GM21576 (cell line): ENCODE measurements around the gene TERT.

Experiments
- ATAC-seq: cut with Tn5 transposase; IDR thresholded peaks from one replicate; pipeline ENCODE4 v1.9.1; 2021; ENCODE audit warnings: mild to moderate bottlenecking, moderate library complexity; ENCODE audit not compliant: unreplicated experiment

The TERT gene

DNA sequence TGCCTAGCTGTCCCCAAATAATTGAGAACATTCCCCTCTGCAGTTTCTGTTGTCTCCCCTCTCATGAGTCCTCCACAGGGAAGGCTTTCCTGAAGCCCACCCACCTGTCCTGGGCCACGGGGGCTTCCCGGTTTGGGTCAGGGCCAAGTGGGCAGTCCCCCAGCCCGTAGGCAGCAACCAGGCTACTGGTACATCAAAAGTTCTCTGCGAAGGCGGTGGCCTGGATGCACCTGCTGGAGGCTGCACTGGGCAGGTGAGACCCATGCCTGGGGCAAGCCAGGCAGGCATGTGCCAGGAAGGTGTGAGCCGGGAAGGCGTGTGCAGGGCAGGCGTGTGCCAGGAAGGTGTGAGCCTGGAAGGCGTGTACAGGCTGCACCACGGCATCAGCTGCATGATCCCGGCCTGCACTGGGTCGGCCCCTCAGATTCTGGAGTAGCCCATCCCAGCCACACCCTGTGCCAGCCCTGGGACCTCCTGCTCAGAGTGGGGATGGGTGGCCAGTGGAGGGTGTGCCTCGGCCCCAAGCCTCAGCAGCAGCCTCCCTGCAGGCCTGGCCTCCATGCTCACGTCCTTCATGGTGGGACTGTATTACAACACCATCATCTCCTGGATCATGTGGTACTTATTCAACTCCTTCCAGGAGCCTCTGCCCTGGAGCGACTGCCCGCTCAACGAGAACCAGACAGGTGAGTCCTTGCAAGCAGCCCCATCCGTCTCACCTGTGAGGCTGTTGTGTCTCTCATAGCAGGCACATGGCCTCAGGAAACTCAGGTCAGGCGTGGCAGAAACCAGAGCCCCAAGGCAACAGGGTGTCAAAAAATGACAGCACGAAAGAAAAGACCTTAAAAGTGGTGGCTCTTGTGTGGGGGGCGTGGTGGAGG, 84.7 kb downstream of the TERT start:
- ATAC-seq: no peak

DNA sequence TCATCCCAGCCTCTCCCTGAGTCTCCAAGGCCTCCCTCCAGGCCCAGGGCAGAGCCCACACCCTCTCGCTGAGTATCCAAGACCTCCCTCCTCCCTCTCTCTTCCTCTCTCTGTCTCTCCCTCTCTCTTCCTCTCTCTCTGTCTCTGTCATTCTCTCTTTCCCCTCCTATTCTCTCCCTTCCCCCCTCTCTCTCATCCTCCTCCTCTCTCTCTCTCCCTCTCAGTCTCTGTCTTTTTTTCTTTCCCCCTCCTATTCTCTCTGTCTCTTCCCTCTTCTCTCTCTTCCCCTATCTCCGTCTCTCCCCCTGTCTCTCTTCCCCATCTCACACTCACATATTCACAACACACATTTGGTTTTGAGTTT, 85.4 kb downstream of the TERT start:
- no peak for ATAC-seq

DNA sequence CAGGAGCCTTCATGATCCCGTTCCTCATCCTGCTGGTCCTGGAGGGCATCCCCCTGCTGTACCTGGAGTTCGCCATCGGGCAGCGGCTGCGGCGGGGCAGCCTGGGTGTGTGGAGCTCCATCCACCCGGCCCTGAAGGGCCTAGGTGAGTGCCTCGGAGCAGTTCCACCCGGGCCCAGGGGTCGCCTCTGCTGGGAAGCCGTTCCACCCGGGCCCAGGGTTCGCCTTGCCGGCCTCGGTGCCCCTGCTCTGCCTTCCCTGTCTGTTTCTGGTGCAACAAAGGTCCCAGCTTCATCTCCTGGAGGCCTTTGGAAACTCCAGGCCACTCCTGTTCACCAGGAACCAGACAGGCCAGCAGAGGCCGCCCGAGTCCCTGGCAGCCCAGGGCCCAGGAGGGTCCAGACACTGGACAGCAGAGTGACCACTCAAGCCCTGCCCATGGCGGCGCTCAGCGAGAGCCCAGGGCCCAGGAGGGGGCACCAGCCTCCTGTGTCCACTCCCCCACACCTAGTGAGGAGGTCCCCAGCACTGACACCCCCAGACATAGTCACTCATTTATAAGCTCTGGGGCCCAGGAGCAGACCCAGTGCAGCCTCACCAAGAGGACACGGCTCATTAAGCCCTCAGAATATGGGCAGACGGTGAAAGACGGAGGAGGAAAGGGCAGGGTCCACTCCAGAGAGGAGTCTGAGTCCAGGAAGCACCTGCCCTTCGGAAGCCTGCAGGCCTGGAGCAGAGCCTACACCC, 86.0 kb downstream of the TERT start:
- no peak for ATAC-seq

DNA sequence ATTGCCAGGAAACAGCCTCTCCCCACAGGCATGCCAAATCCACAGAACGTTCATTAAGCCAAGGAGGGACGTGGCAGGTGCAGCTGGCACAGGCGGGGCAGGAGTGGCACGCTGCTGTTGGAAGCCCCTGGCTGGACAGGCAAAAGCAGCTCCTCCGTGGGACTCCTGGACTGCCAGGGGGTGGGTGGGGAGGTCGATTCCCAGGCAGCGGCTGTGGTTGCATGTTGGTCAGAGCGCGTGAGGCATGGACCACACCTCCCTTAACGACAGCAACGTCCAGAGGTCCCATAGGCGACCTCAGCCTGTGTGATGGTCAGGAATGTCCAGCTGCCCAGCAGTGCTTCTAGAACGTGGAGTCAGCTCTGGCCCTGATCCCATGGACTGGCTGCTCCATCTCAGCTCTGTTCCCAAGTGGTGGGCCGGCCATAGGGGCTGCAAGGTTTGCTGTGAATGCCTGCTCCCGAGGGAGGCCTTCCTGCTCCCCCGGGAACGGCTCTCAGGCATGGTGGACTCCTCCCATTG, 86.6 kb downstream of the TERT start:
- no peak for ATAC-seq

DNA sequence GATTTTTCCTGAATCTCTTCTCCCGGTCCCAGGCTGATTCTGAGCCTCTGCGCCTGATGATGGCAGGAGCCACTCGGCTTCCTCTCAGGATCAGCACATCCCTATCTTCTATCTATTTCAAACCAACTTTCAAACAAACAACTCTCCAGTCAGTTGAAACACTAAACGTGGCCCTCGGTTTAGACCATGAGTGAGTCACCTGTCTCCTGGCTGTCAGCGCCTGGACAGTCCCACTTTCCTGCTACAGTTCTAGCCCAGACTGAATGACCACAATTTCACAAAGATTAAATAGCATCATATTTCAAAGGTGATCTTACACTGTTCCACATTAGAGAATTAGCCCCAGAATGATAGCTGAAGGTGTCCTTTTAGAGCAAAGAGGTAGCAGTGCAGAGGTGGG, 87.3 kb downstream of the TERT start:
- ATAC-seq: no peak

DNA sequence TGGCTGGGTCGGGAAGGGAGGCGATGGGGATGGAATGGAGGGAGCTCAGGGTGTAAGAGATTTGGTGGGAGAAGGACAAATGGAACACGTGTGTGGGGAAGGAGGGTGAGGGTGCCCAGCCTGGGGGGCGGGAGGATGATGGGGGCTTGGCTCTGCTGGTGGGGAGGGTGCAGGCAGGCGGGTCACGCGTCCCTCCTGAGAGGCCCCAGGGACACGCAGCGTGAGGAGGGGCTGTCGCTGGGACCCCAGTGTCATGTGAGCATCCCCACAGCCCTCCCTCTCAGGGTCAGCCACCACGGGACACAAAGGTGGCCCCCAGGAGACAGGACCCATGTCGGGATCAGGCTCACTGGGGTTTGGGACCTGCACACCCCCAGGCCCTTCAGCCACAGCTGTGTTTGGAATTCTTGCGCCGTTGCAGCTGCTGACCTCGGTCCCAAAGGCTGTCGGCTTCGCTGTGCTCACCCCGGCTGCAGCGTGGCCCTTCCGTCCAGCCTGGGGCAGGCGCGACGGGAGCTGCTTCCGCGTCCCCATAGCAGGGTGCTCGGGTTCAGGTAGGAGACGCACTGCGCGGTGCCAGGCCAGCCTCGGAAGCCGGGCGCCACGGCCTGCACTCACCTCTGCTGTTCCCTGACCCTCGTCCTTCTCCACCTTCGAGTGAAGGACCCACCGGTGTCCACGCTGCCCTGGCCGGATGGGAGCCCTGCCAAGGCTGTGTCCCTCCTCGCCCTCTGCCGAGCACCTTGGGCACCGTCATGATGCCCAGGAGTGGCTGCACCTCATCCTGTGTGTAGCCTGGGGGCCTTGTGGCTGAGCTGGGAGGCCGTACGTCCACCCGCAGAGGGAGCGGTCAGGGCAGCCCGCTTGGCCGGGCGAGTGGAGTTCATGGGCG, 88.1 kb downstream of the TERT start:
- ATAC-seq: no peak

DNA sequence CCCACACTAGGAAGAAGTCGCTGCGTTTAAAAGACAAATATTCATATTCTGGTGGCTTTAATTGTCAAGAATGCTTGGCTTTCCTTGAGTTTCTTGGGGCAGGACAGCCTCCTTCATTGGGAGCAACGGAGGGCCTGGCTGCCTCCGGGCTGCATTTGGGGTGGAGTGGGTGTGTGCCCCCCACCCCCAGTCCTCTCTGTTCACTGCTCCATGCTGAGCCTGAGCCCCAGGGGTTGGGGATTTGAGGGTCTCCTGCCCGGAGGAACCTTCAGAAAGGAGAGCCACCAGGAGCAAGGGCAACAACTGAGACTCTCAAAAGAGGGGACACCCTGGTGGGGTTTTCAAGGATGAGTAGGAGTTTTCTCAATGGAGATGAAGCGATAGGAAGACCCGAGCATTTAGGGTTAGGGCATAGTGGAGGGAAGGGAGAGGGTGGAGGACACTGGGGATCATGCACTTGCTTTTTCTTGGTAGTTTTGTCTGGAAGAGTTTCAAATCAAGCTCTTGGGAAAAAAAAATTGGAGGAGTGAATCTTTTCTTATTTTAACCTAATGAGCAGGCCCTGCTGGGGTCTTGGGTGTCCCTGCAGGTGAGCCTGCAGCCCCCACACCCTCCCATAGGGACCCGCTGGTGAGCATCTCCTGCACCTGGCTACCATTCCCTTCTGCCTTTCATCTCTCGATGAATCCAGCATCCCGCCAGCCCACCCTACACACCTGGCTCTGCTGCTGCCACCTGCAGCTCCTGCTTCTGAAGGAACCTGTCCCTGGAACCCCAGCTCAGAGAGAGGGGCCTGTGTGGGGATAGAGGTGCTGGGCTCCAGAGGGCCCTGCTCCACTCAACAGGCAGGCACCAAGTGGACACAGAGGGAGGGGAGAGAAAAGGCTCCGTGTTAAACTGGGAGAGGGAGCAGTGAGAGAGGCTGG, 89.3 kb downstream of the TERT start:
- ATAC-seq: no peak

DNA sequence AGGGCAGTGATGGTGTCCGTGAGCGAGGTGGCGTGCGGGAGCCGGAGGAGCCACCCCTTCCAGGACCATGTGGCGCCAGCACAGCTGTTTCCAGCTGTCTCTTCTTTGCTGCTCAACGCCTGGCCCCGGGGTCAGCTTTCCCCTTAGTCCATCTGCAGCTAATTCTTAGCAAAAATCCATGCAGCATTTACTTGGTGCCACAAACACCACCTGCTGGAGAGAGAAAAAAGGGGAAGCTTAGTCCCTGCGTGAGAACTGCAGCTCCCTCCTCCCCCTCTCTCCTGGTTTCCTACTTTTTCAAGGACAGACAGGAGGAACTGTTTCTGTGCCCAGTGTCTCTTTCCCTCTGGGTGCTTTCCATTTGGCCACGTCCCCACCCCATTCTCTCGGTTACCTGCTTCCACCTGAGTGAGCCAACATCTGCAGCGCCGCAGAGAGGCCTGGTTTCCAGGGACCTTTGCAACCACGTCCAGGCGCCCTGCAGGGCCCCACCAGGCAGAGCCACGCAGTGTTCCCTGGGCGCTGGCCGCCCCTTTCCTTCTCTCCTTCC, 90.1 kb downstream of the TERT start:
- ATAC-seq: no peak

DNA sequence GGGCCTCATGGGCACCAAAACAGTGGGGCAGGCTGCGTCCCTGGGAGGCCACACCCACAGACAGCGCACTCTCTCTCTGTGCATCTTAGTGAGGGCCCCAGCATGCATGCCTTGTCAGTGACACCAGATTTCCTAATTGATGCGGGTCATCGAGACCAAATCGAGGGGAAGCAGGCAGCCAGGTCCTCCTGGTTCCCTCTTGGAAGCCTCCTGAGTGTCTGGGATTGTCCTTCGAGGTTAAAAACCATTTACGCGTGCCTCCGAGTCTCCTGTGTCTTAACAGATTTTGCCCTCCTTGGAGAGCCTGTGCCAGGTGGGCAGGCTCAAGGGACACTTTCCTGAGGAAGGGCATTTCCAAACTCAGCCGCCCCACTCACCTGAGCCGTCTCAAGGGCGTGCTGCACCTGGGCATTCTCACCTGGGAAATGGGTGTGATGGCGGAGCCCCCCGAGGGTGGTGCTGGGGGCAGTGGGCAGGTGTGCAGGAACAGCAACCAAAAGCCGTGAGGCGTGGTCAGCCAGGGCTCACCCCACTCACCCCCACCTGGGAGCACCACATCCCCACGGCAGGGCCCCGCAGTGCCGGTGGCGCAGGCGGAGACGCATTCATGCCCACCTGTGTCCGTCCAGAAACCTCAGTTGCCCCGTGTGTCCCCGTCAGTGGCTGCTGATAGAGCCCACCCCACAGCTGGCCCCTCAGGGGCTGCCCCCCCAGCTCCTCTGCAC, 90.7 kb downstream of the TERT start:
- no peak for ATAC-seq

DNA sequence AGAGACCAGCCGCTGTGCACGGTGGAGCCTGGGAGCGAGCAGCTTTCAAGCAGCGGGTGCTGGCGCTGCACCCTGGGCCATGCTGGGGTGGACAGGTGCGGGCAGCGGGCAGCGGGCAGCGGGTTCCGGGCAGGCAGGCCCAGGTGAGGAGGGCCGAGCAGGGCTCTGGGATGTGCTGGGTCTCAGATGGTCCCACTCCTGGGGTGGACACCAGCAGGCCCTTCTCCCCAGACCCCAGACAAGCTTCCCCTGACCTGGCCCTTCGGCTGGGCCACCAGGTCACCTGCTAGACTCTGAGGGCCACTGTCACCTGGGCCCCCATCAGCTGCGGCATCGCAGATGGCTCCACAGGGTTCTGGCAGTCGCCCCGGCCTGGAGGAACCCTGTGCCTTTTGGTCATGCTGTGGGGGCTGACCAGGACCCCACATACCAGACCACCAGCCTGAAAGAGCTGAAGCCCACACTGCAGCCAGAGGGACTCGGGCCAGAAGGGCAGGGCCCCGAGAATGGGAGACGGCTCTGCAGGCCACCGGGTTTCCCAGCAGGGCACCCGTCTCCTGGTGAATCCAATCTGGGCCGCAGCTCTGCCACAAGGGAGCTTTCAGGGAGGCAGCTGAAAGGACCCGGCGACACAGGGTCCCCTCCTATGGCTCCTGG, 91.4 kb downstream of the TERT start:
- ATAC-seq: no peak
